Left kidney (tissue), 2 donors: ENCODE measurements around the gene POU6F2. TPM values are rescaled to one million over a fixed set of nuclear protein-coding genes. Genes with fewer than 3 reads are reported as not detected.
"Not testable (repeated sequence)": the region's sequence is repeated elsewhere in the genome, so short reads cannot be mapped to it uniquely, and the experiment has no call there.

Experiments used
- DNase-seq: peaks from one replicate; pipeline ENCODE4 v3.0.0-alpha.2; 2013
- polyA plus RNA-seq: library from polyadenylated mRNA; unstranded; fragments of 120-200 nt; gene quantifications from one replicate; pipeline ENCODE4 v1.2.1, GENCODE V29; 2013; ENCODE audit not compliant: insufficient read length

The POU6F2 gene
- polyA plus RNA-seq, 1 donor = 0.18 TPM

DNA sequence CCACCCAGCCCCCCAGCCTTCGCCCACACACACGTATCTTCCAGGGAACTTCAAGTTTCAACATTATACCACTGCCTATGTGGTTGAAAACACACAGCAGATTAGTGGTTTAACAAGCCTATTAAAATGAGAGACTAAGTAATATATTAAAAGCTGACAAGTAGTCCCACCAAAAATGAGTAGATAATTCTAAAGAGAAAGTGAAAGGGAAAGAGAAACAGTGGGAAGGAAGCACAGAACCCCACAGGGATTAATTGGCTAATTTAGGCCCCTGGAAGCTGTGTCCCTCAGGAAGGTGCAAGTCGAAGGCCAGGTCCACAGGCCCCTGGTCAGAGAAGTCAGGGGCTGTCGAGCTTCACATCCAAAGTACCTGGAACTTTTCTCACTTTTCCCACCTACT is 378.0 kb downstream of the POU6F2 start:
- no peak for DNase-seq

DNA sequence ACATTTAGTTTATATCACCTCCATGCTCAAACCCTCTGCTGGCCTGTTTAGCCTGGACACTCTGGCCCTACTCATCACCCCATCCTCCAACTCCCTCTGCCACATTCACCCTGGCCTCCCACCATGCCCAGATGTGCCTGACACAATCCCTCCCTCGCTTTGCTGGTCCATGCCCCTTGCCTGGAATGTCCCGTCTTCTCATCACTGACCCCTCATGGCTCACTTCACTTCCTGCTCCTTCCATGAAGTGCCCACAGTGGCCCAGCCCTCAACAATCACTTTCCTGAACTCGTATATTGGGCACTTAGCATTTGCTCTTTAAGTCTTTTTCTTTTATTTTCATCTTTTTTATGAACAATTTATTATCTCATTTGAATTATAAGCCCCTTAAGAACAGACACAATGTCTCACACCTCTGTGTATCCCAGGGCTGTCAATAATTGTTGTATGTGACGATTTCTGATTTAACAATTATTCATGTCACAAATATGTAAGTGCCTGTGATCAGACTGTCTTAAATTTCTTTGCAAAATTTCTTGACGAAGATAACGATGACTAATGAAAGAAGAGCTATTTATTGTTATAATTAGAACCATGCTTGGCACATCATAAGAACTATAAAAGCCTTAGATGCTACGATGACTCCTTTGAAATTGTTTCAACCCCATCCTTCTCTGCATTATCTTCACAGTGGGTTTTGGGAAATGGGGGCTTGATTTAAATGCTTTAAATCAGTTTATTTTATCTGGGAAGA is 378.6 kb downstream of the POU6F2 start:
- no peak for DNase-seq

DNA sequence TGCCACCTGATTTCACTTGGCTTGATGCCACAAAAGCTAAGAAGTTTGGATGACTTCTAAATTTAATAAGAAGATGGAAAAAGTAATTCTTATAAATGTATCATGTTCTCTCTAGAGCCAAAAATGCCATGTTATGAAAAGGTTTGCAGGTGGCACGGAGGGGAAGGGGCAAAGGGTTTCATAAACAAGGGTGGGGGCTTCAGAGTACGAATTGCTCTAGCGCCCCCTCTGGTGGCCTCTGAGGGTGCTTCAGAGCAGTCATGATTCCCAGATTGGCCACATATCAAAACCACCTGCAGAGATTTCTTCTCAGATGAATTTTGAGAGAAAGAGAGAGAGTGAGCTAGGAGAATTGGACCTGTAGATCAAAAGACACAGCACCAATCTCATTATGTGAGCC is 379.9 kb downstream of the POU6F2 start:
- no peak for DNase-seq

DNA sequence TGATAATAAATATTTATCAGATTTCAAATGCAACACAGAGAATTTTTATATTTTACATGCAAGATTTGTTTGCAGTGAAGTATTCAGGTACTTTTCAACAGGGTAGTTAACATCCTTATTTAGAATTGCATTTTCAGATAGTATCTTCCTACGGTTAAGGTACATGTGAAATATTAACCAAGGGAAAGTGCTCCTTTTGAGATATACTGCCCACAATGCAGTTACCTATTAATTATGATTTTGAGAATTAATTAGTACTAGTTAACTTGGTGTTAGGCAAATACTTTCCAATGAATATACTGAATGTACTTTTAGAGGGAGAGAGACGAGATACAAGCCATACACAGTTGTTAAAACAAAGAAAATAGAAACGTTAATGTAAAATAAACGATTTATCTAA is 382.3 kb downstream of the POU6F2 start:
- DNase-seq = no peak

DNA sequence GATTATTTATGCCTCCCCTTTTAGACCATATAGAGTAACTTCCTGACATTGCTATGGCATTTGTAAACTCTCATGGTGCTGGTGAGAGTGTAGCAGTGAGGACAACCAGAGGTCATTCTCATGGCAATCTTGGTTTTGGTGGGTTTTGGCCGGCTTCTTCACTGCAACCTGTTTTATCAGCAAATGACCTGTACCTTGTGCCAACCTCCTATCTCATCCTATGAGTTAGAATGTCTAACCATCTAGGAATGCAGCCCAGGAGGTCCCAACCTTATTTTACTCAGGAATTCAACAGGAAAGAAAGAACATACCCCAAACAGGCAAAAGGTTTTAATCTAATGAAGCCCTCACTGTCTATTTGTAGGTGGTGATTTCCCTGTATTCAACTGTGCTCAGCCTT is 383.1 kb downstream of the POU6F2 start:
- DNase-seq = no peak

DNA sequence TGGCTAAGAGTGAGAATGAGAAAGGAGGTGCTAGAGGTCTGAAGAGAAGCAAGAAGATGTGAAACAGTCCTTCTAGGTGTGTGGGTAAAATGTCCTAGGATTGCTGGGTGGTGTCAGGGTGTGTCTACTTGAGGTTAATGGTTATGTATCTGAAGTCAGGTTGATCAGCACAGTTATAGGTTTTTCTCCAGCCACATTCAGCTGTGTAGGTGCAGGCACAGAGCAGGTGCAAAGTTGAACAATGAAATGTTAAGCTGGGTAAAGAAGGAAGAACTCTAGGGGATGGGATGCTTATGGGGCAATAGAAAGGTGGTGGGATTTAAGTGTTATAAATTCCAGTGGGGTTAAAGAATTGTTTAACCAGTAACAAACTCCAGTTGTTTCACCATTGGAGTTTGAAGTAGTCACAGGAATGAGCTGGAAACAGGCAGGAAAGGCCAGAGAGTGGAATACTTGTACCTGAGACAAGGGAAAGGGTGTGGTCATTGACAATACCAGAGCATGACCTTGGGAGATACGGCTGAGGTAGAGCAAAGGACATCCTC is 388.1 kb downstream of the POU6F2 start:
- no peak for DNase-seq

DNA sequence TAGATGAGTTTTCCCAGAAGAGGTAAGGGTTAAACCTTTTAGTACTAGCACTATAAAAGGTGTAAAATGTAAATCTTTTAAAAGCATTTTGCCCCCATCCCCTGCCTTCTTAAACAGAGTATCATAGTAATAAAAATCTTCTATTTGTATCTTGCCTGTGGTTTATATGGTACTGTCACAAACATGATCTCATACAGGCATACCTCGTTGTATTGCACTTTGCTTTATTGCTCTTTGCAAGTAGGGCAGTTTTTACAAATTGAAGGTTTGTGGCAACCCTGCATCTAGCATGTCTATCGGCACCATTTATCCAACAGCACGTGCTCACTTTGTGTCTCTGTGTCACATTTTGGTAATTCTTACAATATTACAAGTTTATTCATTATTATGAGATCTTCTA is 389.7 kb downstream of the POU6F2 start:
- no peak for DNase-seq

DNA sequence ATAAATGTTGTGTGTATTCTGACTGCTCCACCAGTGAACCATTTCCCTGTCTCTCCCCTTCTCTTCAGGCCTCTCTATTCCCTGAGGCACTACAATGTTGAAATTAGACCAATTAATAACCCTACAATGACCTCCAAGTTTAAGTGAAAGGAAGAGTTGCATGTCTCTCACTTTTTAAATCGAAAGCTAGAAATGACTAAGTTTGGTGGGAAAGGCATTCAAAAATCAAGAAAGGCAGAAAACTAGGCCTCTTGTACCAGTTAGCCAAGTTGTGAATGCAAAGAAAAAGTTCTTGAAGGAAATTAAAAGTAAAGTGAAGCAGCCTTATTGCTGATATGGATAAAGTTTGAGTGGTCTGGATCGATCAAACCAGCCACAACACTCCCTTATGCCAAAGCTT is 390.2 kb downstream of the POU6F2 start:
- DNase-seq = no peak

DNA sequence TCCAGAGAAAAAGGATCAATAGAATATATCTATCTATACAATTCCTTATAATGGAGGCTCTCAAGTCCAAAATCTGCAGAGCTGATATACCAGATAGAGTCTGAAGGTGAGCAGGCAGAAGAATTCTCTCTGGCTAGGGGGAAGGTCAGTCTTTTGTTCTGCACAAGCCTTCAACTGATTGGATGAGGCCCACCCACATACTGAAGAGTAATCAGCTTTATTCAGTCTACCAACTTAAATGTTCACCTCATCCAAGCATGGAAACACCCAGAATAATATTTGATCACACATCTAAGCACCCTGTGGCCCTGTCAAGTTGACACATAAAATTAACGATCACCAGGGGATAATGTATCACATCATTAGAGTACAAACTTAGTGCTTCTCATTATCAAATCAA is 394.7 kb downstream of the POU6F2 start:
- DNase-seq = no peak

DNA sequence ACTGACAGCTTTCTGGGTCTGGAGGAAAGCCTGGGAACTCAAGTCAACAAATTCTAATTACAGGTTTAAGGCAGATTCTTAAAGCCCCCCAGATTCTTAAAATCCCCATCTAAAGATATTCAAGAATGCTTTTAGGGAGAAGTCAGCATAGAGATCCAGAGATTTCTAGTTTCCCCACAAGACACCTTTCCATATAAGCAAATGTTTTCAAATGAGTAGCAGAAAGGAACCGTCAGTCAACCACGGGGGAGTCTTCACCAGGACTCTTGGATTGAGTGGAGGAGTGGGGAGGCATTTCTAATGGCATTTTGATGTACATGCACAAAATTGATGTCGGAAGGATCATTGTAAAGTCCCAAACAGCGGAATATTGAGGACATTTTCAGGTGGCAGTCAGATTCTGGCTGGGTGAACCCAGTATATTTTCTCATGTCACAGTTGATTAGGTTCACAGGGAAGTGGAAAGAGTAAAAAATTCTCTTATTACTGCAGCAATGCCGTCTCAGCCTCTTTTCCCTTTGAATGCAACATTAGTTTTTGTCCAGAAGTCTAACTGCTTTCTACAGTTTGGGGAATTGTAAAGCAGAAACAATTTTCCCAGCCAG is 396.8 kb downstream of the POU6F2 start:
- DNase-seq = no peak

DNA sequence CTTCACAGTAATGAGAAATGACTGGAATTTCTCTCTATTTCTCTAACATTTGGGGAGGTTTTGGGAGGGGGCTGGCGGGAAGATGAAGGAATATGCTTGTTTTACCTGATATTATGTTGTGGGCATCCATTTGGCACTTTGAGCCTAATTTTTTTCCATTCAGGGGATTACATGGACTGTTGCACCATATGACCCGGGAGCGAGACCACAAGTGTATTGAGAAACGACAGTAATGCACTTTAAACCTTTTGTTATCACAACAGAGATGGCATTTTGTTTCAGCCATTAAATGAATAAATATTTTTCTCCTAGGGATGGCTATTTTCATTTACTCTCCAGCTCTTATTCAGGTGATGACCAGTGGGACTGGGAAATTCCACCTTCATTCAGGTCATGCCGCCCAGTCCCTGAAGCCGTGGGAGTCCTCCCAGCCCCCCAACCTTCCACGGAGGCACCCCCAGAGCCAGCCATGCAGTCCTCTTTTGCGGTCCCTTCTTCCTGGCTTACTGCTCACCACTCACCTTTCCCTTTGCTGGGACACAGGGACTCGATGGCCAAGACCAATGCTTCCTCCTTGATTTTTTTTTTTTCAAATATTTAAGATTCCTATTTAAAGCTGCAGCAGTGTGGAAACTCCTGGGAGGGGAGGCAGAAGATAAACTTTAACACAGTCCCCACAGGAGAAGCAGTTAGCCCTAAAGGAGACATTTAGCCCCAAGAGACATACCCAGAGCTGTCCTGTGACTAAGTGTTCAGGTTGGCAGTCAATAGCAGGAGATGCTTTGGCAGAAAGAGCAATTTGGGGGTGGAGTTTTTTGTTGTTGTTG is 397.6 kb downstream of the POU6F2 start:
- DNase-seq = no peak

DNA sequence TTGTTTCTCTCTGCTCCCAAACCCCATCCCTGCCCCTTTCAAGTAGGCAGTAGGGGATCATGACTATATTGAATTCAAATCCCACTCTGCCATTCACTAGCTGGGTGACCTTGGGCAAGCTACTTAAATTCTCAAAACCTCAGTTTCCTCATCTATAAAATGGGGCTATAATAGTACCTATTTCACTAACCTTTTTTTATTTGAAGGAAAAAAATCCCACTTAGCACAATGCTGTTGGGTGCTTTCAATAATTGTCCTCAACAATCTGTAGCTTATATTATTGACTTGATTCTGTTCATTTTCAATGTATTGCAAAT is 398.1 kb downstream of the POU6F2 start:
- no peak for DNase-seq

DNA sequence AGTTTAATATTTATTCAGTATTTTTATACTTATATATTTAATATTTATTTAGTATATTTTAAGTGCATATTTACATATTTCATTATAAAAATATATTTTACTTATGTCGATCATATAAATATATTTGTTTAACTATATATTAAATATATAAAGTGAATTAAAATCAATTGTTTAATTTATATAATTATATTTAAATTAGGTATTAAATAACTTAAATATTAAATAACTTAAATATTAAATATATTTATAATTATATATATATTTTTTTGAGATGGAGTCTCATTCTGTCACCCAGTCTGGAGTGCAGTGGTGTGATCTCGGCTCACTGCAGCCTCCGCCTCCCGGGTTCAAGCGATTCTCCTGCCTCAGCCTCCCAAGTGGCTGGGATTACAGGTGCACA is 399.2 kb downstream of the POU6F2 start:
- not testable (repeated sequence) for DNase-seq

DNA sequence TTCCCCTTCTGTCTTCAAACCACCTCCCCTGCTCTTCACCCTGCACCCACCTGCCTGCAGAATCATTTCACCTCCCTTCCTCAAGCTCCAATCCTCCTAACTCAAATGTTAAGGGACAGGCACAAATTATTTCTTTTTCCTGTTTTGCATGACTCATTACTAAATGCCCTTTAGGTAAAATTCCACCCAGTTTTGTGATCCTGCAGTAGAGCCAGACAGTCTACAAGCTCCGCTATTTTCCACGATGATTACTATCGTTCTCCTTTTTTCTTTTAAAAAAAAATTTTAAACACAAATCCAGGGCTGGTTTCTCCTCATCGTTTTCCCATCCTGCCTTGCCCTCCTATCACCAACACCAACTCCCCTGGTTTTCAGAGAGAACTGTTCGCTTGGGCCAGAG is 401.7 kb downstream of the POU6F2 start:
- no peak for DNase-seq

DNA sequence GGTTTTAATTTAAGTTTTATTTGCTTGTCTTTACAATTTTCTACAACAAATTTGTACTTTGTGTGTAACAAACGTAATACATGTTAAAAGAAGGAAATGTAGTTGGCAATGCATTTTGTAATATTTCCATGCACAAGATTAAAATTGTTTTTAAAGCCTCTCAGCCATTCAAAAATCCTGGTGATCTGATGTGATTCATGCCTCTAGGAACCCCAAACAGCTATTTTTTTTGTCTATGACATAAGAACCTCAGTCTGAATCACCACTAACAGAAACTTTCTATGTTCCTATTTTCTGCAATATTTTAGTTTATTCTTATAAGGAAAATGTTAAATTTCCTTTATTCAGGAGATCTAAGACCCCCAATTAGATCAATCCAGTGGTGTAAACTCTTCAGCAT is 405.4 kb downstream of the POU6F2 start:
- DNase-seq = no peak

DNA sequence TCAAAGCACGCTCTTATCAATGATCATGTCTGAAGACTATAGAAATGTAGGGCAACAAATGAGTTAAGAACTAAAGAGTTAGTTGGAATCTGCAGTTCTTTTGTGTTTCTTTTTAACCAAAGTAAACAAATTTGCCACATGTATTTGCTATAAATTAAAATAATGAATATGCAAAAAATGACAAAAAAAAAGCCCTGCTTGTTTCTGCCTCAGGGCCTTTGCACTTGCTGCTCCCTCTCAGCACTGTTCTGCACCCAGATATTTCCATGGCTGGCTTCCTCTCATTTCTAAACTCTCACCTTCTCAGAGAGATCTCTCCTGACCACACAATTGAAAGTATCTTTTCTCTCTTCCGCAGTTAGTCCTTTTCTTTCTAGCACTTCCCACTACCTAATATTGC is 406.7 kb downstream of the POU6F2 start:
- DNase-seq = no peak

DNA sequence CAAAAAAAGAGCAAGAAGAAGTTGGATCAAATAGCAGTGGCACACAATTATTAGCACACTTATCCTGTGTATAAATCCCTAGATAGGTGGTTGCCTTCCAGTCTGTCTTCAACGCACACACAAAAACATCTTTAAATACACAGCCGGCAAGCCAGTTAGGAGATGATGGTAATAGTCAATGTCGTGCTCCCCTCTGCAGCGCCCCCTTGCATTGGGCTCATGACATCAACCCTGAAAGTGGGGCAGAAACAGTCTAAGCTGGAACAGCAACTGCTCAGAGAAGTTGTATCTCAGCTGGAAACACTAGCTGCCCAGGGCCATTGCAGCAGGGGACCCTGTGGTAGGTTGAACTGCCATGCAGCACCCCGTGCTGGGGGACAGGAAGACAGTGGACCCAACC is 409.0 kb downstream of the POU6F2 start:
- no peak for DNase-seq

DNA sequence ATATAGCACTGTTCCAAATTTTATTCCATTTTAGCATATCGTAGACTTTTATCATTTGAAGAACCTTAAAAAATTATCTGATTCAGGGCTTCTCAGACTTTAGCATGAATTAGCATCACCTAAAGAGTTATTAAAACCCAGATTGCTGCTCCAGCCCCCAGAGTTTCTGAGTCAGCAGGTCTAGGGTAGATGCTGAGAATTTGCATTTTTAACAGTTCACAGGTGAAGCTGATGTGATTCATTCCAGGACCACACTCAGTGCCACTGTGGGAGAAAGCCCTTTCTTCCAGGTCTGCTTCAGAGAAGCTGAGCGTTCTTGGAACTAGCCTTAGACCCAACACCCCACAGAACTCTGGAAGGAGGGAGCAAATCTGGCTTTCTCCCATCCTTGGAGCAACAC is 414.4 kb downstream of the POU6F2 start:
- DNase-seq = no peak

DNA sequence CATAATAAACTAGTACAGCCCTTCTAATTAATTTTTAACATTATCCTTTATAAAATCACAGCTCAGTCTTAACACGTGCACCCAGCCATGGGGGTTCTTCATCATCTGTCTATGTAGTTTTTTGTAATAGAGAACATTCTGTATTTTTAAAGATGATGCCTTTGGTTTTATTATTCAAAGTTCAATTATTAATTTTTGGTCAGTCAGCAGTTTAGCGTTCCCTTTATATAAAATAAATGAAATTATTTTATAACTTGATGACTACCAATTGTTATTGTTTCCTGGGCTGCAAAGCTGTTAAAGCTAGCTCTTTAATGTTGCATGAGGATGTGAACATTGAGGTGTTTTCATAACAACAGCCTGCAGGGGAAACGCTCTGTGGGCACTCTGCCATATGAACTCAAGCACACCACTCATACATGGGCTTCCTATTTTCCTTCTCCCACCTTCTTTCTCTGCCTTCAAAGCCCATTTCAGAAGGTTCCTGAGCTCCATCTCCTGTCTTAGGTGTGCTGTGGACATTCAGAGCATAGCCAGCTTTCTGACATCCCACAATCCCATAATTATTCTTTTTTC is 416.5 kb downstream of the POU6F2 start:
- no peak for DNase-seq

DNA sequence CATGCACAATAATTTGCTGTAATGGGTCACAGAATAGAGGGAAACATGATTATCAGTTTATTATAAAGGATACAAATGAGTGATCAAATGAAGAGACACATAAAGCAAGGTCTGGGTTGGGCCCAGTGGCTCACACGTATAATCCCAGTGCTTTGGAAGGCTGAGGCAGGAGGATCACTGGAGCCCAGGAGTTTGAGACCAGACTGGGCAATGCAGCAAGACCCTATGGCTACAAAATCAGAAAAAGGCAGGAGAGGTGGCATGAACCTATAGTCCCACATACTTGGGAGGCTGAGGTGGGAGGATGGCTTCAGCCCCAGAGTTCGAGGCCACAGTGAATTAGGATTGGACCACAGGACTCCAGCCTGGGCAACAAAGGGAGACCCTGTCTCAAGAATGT is 421.7 kb downstream of the POU6F2 start:
- no peak for DNase-seq

DNA sequence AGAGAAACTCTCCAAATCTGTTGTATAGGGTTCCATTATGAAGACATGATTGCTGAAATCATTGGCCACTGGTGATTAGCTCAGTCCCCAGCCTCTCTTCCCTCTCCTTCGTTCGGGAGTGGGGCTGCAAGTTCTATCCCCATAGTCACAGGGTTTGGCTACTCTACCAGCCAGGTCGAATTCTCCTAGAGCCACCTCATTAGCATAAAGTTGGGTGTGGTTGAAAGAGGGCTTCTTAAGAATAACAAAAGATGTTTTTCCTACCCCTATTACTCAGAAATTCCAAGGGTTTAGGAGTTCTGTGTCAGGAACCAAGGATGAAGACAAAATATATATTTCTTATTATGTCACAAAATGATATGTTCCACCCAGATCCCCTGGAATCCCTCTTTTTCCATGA is 422.3 kb downstream of the POU6F2 start:
- no peak for DNase-seq

DNA sequence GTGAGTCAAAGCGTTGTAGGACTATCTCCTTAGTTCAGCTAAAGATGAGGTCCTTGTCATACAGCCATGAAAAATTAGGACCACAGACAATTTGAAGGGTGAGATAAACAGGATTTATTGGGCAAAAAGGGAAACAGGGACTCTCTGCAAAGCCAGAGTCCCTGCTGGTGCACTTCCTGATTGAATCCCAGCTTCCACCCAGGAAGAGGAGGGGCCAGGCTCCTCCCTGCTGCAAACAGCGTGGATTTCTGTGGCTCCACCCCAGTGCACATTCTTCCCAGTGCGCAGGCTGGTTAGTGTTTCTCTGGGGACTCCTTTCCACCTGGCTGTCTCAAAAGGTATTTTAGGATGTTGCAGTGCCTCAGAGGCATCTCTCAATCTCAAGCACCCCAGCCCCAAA is 423.1 kb downstream of the POU6F2 start:
- DNase-seq = no peak

DNA sequence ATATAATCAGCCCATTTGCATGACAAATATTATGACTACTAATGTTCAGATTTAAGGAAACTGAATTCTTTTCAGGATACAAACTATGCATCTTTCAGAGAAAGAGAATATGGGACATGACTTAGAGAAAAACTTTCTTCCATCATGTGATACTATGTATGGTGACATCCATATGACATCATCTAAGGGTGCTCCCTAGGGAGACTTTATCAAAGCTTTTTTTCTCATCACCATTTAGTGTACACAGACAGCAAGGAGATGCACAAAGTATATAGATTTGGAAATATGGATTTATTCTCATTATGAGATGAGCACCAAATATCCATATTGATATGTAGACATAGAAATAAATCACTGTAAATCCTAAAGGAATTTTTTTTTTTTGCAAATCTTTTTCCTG is 424.3 kb downstream of the POU6F2 start:
- DNase-seq = no peak
